HG03139 (cell line): ENCODE data around the gene APAF1.
A peak's percentile ranks its signal among the peaks of the same experiment; 100 is the strongest.

Source experiments
- ATAC-seq: cut with Tn5 transposase; IDR thresholded peaks from one replicate; pipeline ENCODE4 v1.9.1; 2021; ENCODE audit not compliant: unreplicated experiment

Gene APAF1

GRCh38 chr12:98669751-98670150, 24.7 kb downstream of the APAF1 start:
- ATAC-seq = no peak

GRCh38 chr12:98671459-98671858, 26.4 kb downstream of the APAF1 start:
- ATAC-seq = no peak

- no peak for ATAC-seq
Observed at GRCh38 chr12:98674841-98675240, 29.8 kb downstream of the APAF1 start.

GRCh38 chr12:98678236-98678945, 33.3 kb downstream of the APAF1 start:
- ATAC-seq = no peak

- ATAC-seq = no peak
Observed at GRCh38 chr12:98678946-98679610, 34.0 kb downstream of the APAF1 start.

- no peak for ATAC-seq
Observed at GRCh38 chr12:98679611-98680005, 34.5 kb downstream of the APAF1 start.

- ATAC-seq = no peak
Observed at GRCh38 chr12:98684199-98684598, 39.1 kb downstream of the APAF1 start.

- ATAC-seq = no peak
Observed at GRCh38 chr12:98686603-98687002, 41.5 kb downstream of the APAF1 start.

- no peak for ATAC-seq
Observed at GRCh38 chr12:98691351-98691750, 46.3 kb downstream of the APAF1 start.

- ATAC-seq = no peak
Observed at GRCh38 chr12:98696036-98696646, 51.1 kb downstream of the APAF1 start.

GRCh38 chr12:98697209-98697608, 52.1 kb downstream of the APAF1 start:
- ATAC-seq = no peak

GRCh38 chr12:98698603-98699463, 53.7 kb downstream of the APAF1 start:
- peak; percentile 97 for ATAC-seq

GRCh38 chr12:98699586-98699985, 54.5 kb downstream of the APAF1 start:
- ATAC-seq = no peak

GRCh38 chr12:98701166-98701565, 56.1 kb downstream of the APAF1 start:
- ATAC-seq = no peak

GRCh38 chr12:98709022-98709421, 63.9 kb downstream of the APAF1 start:
- ATAC-seq = no peak

- no peak for ATAC-seq
Observed at GRCh38 chr12:98714426-98714825, 69.3 kb downstream of the APAF1 start.

GRCh38 chr12:98719515-98720504, 74.7 kb downstream of the APAF1 start:
- ATAC-seq = no peak

GRCh38 chr12:98721204-98721702, 76.2 kb downstream of the APAF1 start:
- no peak for ATAC-seq

- no peak for ATAC-seq
Observed at GRCh38 chr12:98724384-98725155, 79.5 kb downstream of the APAF1 start.
